Lower leg skin (tissue), 4 donors: ENCODE results near the gene AKAP6. TPM values are rescaled to one million over a fixed set of nuclear protein-coding genes. Genes with fewer than 3 reads are reported as not detected.

Experiments
- DNase-seq, 2 donors: peaks; one replicate each; pipeline ENCODE4 v3.0.0-alpha.2; 2019; ENCODE audit warnings: low spot score in 2 of 2
- H3K4me3 ChIP-seq: fragments of 200-600 bp; sonication (generic); 2 replicates; pipeline ENCODE4 v1.5.1; 2017; ENCODE audit warnings: mild to moderate bottlenecking, low read depth; ENCODE audit not compliant: poor library complexity, severe bottlenecking
- POLR2A ChIP-seq, 2 donors: fragments of 450-650 bp; IDR thresholded peaks; one replicate each; pipeline ENCODE4 v1.6.1; 2016 to 2017; ENCODE audit warnings: antibody characterized with exemption in 2 of 2, mild to moderate bottlenecking in 1 of 2, moderate library complexity in 1 of 2
- WGBS, 2 donors: methylation state at CpG; one replicate each; pipeline ENCODE4 v1.1.5; 2018; 5-methylcytosine and 5-hydroxymethylcytosine counted together
- intact Hi-C: fragments of 100-400 bp; cut with DNase I; formaldehyde crosslinking; loops from one replicate; pipeline ENCODE4 v1.15.0; 2023; ENCODE audit warnings: low total_unique reads
- total RNA-seq, 4 donors: library from RNA; depleted of rRNA; stranded (reverse); fragments of >200 nt; gene quantifications; one replicate each; pipeline ENCODE4 v1.1.0, GENCODE V29; 2016
- TF ChIP-seq, protein P1 (sequence below), 3 donors: fragments of 450-650 bp; IDR thresholded peaks; one replicate each; pipeline ENCODE4 v1.5.1; 2016; ENCODE audit warnings: antibody characterized with exemption in 3 of 3, mild to moderate bottlenecking in 3 of 3, moderate library complexity in 2 of 3

AKAP6 gene
- total RNA-seq, 4 donors from 2014 or later = 2.3 to 13.3 (median 3.6) TPM

DNA sequence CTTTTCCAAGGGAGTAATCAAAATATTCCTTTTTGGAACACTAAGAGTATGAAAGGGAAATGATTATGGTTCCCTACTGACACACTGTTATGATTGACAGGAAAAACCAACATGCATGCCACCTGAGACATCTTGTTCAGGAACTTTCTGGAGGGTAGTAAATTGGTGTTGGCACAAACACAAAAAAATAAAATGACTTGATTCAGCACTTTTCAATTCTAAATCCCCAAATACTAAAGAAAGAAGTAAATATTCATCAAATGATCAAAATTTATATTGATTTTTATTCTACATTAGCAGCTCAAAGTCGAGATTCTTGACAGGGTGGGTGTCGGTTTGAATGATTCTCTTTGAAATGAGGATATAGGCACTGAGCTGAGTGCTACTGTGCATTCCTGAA is 338.2 kb downstream of the AKAP6 start:
- WGBS, 2 donors = 73 to 75% methylated on average over 2 of the region's 2 CpGs
- DNase-seq = no peak
- TF ChIP-seq POLR2A (IDR thresholded peaks at IDR 0.05) = no peak
- TF ChIP-seq, protein P1, sequence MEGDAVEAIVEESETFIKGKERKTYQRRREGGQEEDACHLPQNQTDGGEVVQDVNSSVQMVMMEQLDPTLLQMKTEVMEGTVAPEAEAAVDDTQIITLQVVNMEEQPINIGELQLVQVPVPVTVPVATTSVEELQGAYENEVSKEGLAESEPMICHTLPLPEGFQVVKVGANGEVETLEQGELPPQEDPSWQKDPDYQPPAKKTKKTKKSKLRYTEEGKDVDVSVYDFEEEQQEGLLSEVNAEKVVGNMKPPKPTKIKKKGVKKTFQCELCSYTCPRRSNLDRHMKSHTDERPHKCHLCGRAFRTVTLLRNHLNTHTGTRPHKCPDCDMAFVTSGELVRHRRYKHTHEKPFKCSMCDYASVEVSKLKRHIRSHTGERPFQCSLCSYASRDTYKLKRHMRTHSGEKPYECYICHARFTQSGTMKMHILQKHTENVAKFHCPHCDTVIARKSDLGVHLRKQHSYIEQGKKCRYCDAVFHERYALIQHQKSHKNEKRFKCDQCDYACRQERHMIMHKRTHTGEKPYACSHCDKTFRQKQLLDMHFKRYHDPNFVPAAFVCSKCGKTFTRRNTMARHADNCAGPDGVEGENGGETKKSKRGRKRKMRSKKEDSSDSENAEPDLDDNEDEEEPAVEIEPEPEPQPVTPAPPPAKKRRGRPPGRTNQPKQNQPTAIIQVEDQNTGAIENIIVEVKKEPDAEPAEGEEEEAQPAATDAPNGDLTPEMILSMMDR (IDR thresholded peaks at IDR 0.05) = no peak

DNA sequence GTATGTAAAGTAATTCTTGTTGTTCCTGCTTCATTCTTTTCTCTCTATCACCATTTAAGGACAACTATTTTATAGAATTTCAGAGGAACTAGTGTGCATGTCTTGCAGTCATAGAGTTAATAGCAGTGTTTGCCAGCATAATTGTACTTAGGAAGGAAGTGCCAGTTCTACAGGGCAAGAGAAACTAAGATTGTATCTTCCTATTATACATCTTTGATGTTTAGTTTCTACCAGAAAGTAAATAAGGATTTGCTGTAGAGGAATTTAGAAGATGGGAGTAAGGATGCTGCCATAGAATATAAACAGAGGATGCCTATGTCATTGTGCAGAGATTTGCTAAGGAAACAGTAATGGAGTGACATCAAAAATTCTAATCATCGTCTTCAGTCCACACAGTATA is 338.7 kb downstream of the AKAP6 start:
- DNase-seq = no peak
- no peak overlapping the region for H3K4me3 ChIP-seq
- WGBS, 2 donors = 88 to 89% methylated on average over 1 of the region's 1 CpG
- no peak for TF ChIP-seq POLR2A (IDR thresholded peaks at IDR 0.05)
- TF ChIP-seq, protein P1 (IDR thresholded peaks at IDR 0.05) = no peak
- intact Hi-C loops = no loop called here

More for the DNA sequence above, 338.2 kb downstream of the AKAP6 start:
- intact Hi-C loops = no loop called here
- H3K4me3 ChIP-seq = no peak overlapping the region

DNA sequence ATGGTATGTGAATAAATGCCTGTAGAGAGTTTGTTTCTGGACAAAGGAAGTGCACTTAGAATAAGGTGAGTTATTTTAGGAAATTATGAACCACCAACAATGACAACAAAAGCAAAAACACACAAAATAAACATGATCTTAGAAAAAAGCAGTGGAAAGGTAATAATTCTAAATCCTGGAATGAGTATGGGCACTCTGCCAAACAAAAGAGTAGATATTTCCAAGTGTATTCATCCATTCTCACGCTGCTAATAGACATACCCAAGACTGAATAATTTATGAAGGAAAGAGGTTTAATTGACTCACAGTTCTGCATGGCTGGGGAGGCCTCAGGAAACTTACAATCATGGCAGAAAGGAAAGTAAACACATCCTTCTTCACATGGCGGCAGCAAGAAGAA is 340.3 kb downstream of the AKAP6 start:
- no peak overlapping the region for H3K4me3 ChIP-seq
- 63 to 76% methylated on average over 2 of the region's 2 CpGs for WGBS, 2 donors
- no peak for DNase-seq
- intact Hi-C loops = no loop called here
- no peak for TF ChIP-seq POLR2A (IDR thresholded peaks at IDR 0.05)
- TF ChIP-seq, protein P1 (IDR thresholded peaks at IDR 0.05) = no peak

DNA sequence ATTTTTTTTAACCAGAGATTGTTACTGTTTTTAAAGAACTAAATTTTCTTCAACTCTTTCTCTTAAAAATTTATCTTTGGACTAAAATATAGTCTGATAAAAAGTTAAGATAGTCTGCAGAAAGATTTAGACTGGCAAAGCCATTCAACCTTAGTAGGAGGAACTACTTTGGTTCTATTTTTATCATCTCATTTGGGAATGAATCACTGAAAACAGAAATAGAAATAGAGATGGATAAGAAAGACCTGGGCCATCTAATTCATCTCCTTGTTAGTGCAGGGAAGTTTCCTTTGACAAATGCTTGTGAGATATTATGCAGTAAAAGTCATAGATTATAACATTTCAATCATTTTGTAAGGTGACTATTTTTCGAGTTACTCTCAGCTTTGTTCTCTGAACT is 346.3 kb downstream of the AKAP6 start:
- TF ChIP-seq, protein P1 (IDR thresholded peaks at IDR 0.05) = no peak
- TF ChIP-seq POLR2A (IDR thresholded peaks at IDR 0.05) = no peak
- H3K4me3 ChIP-seq = no peak overlapping the region
- WGBS, 2 donors = 80 to 92% methylated on average over 1 of the region's 1 CpG
- DNase-seq = no peak
- intact Hi-C loops = no loop called here

DNA sequence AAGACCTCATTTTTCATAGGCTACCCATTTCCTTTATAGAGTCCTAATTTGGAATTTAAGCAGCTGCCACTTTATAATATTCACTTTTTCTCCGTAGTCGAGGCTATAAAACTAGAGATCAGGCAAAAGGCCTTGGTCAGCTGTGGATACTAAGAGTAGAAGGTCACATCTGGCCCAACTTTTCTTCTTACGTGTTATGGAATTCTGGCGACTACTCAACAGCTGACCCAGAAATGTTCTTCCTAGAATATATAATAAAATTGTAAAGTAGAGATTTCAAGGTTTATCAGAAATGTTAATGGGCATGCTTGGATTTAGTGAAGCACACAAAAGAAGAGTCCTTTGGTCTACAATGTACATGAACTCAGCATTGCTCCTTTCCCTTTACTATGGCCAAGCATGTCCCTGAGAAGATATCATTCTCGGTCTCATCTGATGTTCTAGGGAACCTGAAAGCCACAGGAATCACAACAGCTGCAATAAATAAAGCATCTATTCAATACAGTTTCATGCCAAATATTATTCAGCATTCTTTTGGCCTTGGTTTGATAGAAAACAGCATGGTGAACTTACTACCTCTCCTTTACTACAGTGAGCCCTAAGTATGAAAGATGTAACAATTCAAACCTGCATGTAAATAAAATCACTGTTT is 348.2 kb downstream of the AKAP6 start:
- intact Hi-C loops = no loop called here
- TF ChIP-seq POLR2A (IDR thresholded peaks at IDR 0.05) = no peak
- TF ChIP-seq, protein P1 (IDR thresholded peaks at IDR 0.05) = no peak
- 85 to 88% methylated on average over 5 of the region's 5 CpGs for WGBS, 2 donors
- DNase-seq = no peak
- no peak overlapping the region for H3K4me3 ChIP-seq

DNA sequence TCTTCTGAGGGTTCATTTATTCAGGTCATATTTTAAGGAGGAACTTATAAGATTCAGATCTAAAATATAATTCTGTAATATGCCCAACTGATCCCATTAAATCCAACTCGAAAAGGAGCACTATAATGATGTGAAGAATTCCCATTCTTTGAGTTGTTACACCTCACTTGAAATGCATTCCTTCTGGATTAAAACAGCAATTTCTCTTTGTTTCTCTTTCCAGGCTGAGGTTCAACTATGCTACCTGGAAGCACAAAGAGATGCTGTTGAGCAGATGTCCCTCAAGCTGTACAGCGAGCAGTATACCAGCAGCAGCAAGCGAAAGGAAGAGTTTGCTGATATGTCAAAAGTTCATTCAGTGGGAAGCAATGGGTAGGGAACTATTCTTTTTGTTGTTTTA is 349.0 kb downstream of the AKAP6 start:
- no peak for DNase-seq
- WGBS, 2 donors = 74 to 84% methylated on average over 3 of the region's 3 CpGs
- intact Hi-C loops = no loop called here
- no peak overlapping the region for H3K4me3 ChIP-seq
- TF ChIP-seq POLR2A (IDR thresholded peaks at IDR 0.05) = no peak
- TF ChIP-seq, protein P1 (IDR thresholded peaks at IDR 0.05) = no peak
